Neural progenitor cell (in vitro differentiated cells): ENCODE data around the gene PRDM4.

Experiments
- EZH2 ChIP-seq: fragments of 200-600 bp; sonication (generic); IDR thresholded peaks from 2 replicates; pipeline ENCODE4 v1.6.1; 2017; ENCODE audit warnings: antibody characterized with exemption, mild to moderate bottlenecking, moderate library complexity
- EZH2phosphoT487 ChIP-seq: fragments of 200-600 bp; sonication (generic); IDR thresholded peaks from 2 replicates; pipeline ENCODE4 v1.6.1; 2017; ENCODE audit warnings: antibody characterized with exemption
- TF ChIP-seq, protein P1 (sequence below): fragments of 200-600 bp; sonication (generic); IDR thresholded peaks from 2 replicates; pipeline ENCODE4 v1.5.1; 2017; ENCODE audit warnings: antibody characterized with exemption, mild to moderate bottlenecking

DNA sequence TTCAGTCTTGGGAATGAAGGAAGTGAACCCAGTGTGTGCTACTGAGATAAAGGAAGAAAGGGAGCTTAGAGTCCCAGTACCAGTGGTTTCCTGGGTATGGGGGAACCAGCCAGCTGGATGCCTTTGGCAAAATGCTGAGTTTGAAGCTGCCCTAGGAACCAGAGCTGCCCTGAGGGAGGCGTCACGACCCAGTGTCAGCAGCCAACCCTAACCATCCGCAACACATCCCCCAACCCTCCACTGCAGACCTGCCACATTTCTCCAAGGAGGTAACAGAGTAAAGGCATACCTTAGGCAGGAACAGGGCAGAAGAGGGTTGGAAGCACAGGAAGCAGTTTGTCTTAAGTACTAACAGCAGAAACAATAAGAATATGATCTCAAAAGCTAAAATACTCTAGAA lies 28.6 kb downstream of the PRDM4 start:
- TF ChIP-seq, protein P1, sequence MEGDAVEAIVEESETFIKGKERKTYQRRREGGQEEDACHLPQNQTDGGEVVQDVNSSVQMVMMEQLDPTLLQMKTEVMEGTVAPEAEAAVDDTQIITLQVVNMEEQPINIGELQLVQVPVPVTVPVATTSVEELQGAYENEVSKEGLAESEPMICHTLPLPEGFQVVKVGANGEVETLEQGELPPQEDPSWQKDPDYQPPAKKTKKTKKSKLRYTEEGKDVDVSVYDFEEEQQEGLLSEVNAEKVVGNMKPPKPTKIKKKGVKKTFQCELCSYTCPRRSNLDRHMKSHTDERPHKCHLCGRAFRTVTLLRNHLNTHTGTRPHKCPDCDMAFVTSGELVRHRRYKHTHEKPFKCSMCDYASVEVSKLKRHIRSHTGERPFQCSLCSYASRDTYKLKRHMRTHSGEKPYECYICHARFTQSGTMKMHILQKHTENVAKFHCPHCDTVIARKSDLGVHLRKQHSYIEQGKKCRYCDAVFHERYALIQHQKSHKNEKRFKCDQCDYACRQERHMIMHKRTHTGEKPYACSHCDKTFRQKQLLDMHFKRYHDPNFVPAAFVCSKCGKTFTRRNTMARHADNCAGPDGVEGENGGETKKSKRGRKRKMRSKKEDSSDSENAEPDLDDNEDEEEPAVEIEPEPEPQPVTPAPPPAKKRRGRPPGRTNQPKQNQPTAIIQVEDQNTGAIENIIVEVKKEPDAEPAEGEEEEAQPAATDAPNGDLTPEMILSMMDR = no peak
- TF ChIP-seq EZH2 (no peak), EZH2phosphoT487 (no peak)
